Hepatocyte (in vitro differentiated cells): ENCODE data around the gene CD2. TPM values are rescaled to one million over a fixed set of nuclear protein-coding genes. Genes with fewer than 3 reads are reported as not detected.

ENCODE experiments used
- DNase-seq: peaks from one replicate; pipeline ENCODE4 v3.0.0-alpha.2; 2016; ENCODE audit warnings: low spot score
- H2AFZ ChIP-seq: fragments of 200-600 bp; sonication (generic); 2 replicates; pipeline ENCODE4 v1.6.0; 2016; ENCODE audit warnings: antibody characterized with exemption, mild to moderate bottlenecking
- H3K27ac ChIP-seq: fragments of 200-600 bp; sonication (generic); 2 replicates; pipeline ENCODE4 v1.5.1; 2016; ENCODE audit warnings: mild to moderate bottlenecking
- H3K27me3 ChIP-seq: fragments of 200-600 bp; sonication (generic); 2 replicates; pipeline ENCODE4 v1.6.1; 2016
- H3K36me3 ChIP-seq: fragments of 200-600 bp; sonication (generic); replicated peaks from 2 replicates; pipeline ENCODE4 v1.5.1; 2016; ENCODE audit warnings: low read depth; ENCODE audit not compliant: insufficient read depth
- H3K4me1 ChIP-seq: fragments of 200-600 bp; sonication (generic); 2 replicates; pipeline ENCODE4 v1.5.1; 2016; ENCODE audit warnings: mild to moderate bottlenecking, moderate library complexity; ENCODE audit not compliant: insufficient read depth
- H3K4me2 ChIP-seq: fragments of 200-600 bp; sonication (generic); 2 replicates; pipeline ENCODE4 v1.6.0; 2016
- H3K4me3 ChIP-seq: fragments of 200-600 bp; sonication (generic); 2 replicates; pipeline ENCODE4 v1.5.1; 2016; ENCODE audit warnings: mild to moderate bottlenecking
- H3K79me2 ChIP-seq: fragments of 200-600 bp; sonication (generic); 2 replicates; pipeline ENCODE4 v1.6.0; 2017; ENCODE audit warnings: mild to moderate bottlenecking
- H3K9me2 ChIP-seq: fragments of 200-600 bp; sonication (generic); replicated peaks from 2 replicates; pipeline ENCODE4 v1.6.0; 2017; ENCODE audit warnings: mild to moderate bottlenecking; ENCODE audit not compliant: insufficient read depth
- H3K9me3 ChIP-seq: fragments of 200-600 bp; sonication (generic); 2 replicates; pipeline ENCODE4 v1.5.1; 2016; ENCODE audit warnings: low read depth, mild to moderate bottlenecking
- H4K20me1 ChIP-seq: fragments of 200-600 bp; sonication (generic); 2 replicates; pipeline ENCODE4 v1.6.0; 2016; ENCODE audit warnings: mild to moderate bottlenecking; ENCODE audit not compliant: insufficient read depth, poor library complexity, severe bottlenecking
- EZH2 ChIP-seq: fragments of 200-600 bp; sonication (generic); IDR thresholded peaks from 2 replicates; pipeline ENCODE4 v1.6.1; 2016; ENCODE audit warnings: antibody characterized with exemption, mild to moderate bottlenecking, borderline replicate concordance
- EZH2phosphoT487 ChIP-seq: fragments of 200-600 bp; sonication (generic); IDR thresholded peaks from one replicate; pipeline ENCODE4 v1.6.1; 2018; ENCODE audit warnings: antibody characterized with exemption, mild to moderate bottlenecking, low read depth, moderate library complexity; ENCODE audit not compliant: unreplicated experiment, severe bottlenecking
- WGBS: methylation state at CpG from one replicate; pipeline ENCODE4 v1.1.6; 2016; ENCODE audit warnings: low lambda C conversion rate; ENCODE audit errors: missing lambda C conversion rate; 5-methylcytosine and 5-hydroxymethylcytosine counted together
- polyA plus RNA-seq: library from polyadenylated mRNA; unstranded; fragments of >200 nt; fragmentation: Nextera tagmentation; extraction: Ambion mirVana; gene quantifications from 2 replicates; pipeline ENCODE4 v1.2.1, GENCODE V29; 2016
- total RNA-seq: library from RNA; depleted of rRNA; stranded (reverse); fragments of >200 nt; gene quantifications from 2 replicates; pipeline ENCODE4 v1.2.3, GENCODE V29; 2014
- TF ChIP-seq, protein P1 (sequence below): fragments of 200-600 bp; sonication (generic); IDR thresholded peaks from 2 replicates; pipeline ENCODE4 v1.5.1; 2016; ENCODE audit warnings: antibody characterized with exemption, mild to moderate bottlenecking; ENCODE audit not compliant: poor library complexity

The CD2 gene
- total and polyA plus RNA-seq, 2 experiments from 2014 or later, result 0.08 to 0.13 TPM

DNA sequence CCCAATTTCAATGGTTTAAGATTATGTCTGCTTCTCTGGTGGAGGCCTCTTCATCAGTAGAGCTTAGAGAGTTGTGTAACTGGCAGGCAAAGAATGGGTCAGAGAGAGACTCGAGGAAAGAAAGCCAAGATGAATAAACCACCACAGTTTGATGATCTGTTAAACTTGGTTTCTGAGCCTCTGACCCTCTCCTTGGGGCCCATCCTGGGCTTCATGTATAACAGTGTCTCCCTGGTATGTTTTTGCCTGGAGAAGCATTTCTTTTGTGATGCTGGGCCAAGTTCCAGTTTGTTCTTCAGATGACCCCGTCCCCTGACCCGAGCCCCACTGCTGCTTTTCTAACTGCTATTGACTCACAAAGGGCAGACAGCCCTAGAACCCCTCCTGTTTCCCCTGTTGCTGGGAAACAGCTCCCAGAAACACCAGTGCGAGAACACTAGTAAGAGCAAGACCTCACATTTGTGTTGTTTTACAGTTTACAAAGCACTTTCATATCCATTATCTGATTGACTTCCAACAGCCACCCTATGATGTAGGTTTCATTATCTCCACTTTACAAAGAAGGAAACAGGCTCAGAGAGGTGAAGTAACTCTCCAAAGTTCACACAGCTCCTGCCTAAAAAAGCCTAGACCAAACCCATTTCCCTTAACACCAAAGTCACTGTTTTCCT is 9.0 kb downstream of the CD2 start:
- no peak overlapping the region for H2AFZ ChIP-seq

DNA sequence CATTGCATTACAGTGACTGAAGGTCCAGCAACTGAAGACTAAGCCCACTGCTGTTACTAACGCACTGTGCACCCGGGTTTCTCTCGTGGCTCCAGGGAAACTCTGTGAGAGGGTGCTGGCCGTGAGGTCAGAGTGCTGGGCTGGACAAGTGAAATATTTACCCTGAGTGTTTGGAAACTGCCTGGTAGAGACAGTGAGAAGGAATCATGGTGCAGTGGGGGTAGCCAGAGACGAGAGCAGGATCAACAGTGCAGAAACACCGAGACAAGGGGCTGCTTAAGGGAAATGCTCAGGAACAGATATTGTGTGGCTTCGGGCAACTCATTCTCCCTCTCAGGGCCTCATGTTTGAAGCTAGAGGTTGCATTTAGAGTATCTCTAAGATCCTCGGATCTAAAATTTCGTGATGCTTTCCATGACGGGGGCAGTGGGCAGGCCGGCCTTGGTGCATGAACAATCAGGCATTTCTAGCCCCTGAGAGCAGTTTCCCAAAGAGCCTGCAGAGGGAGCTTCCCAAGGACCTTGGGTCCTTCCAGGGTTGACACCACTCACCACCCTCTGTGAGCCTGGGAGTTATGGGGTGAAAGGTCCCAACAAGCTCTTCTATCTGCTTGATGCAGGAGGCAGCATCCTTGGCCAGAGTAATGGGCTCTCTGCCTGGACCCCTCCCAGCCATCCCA is 9.7 kb downstream of the CD2 start:
- H3K4me3 ChIP-seq, result no peak overlapping the region
- 82% methylated on average over 11 of the region's 11 CpGs for WGBS

More for the DNA sequence above, 9.0 kb downstream of the CD2 start:
- 71% methylated on average over 4 of the region's 4 CpGs for WGBS
- TF ChIP-seq EZH2, result no peak
- TF ChIP-seq, protein P1, sequence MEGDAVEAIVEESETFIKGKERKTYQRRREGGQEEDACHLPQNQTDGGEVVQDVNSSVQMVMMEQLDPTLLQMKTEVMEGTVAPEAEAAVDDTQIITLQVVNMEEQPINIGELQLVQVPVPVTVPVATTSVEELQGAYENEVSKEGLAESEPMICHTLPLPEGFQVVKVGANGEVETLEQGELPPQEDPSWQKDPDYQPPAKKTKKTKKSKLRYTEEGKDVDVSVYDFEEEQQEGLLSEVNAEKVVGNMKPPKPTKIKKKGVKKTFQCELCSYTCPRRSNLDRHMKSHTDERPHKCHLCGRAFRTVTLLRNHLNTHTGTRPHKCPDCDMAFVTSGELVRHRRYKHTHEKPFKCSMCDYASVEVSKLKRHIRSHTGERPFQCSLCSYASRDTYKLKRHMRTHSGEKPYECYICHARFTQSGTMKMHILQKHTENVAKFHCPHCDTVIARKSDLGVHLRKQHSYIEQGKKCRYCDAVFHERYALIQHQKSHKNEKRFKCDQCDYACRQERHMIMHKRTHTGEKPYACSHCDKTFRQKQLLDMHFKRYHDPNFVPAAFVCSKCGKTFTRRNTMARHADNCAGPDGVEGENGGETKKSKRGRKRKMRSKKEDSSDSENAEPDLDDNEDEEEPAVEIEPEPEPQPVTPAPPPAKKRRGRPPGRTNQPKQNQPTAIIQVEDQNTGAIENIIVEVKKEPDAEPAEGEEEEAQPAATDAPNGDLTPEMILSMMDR, result no peak
- TF ChIP-seq EZH2phosphoT487, result no peak
- Histone ChIP-seq H3K9me2 (no peaks in the 10 kb centered on the region), H3K9me3 (no peaks in the 10 kb centered on the region), H3K27me3 (no peaks in the 10 kb centered on the region), H4K20me1 (no peaks in the 10 kb centered on the region), H3K36me3 (no peaks in the 10 kb centered on the region), H3K4me2 (no peak overlapping the region), H3K4me3 (no peak overlapping the region), H3K27ac (peak overlapping the region; percentile 54), H3K4me1 (peaks cover 9% of the 10 kb centered on the region), H3K79me2 (no peaks in the 10 kb centered on the region)
- DNase-seq, result peak; percentile 20

DNA sequence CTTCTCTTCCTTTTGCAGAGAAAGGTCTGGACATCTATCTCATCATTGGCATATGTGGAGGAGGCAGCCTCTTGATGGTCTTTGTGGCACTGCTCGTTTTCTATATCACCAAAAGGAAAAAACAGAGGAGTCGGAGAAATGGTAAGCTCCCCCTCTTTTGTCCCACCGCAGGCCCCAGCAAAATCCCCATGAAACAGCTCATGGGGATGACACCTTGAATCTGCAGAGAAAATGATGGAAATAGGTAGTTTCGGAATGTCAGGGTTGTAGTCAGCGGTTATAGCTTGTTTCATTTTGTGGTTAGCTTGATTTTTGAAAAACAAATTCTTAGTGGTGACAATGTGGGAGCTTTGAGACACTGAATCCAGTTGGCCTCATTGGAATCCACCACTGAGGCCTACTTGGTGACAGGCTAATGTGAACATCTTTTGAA is 10.3 kb downstream of the CD2 start:
- WGBS, result 97% methylated on average over 5 of the region's 5 CpGs
- H3K27ac ChIP-seq, result no peak overlapping the region
- H3K4me3 ChIP-seq, result no peak overlapping the region

More for the DNA sequence above, 9.7 kb downstream of the CD2 start:
- TF ChIP-seq, protein P1, result peak; percentile 32
- TF ChIP-seq EZH2, result no peak
- Histone ChIP-seq H3K9me2 (no peaks in the 10 kb centered on the region), H3K9me3 (no peaks in the 10 kb centered on the region), H3K36me3 (no peaks in the 10 kb centered on the region), H3K4me2 (no peak overlapping the region), H3K4me1 (peaks cover 9% of the 10 kb centered on the region), H3K79me2 (no peaks in the 10 kb centered on the region), H3K27me3 (no peaks in the 10 kb centered on the region), H3K27ac (peak overlapping the region; percentile 54), H4K20me1 (no peaks in the 10 kb centered on the region), H2AFZ (no peak overlapping the region)
- DNase-seq, result peak; percentile 40

More for the DNA sequence above, 10.3 kb downstream of the CD2 start:
- Histone ChIP-seq H3K4me2 (no peak overlapping the region), H3K36me3 (no peaks in the 10 kb centered on the region), H4K20me1 (no peaks in the 10 kb centered on the region), H2AFZ (no peak overlapping the region), H3K4me1 (peaks cover 9% of the 10 kb centered on the region), H3K79me2 (no peaks in the 10 kb centered on the region), H3K9me2 (no peaks in the 10 kb centered on the region), H3K9me3 (no peaks in the 10 kb centered on the region), H3K27me3 (no peaks in the 10 kb centered on the region)
- DNase-seq, result no peak
- TF ChIP-seq, protein P1, result no peak
- TF ChIP-seq EZH2phosphoT487 (no peak), EZH2 (no peak)
